ENCODE measurements around the gene ANKFY1.

The ANKFY1 gene

GRCh38 chr17:4176808-4177472, 86.8 kb downstream of the ANKFY1 start:
- Histone ChIP-seq H3K4me3 (ENCODE audit: low read depth in 1 of 2, low read length in 2 of 2) (no peak overlapping the region), H4K20me1 (ENCODE audit: insufficient read depth, low read length) (peaks cover 2% of the 10 kb centered on the region), H3K9me3 (ENCODE audit: insufficient read depth, low read length, severe bottlenecking) (no peaks in the 10 kb centered on the region), H2AFZ (ENCODE audit: low read depth, low read length) (no peak overlapping the region), H3K9ac (ENCODE audit: low read depth, low read length) (no peak overlapping the region), H3K79me2 (ENCODE audit: insufficient read depth, low read length) (no peaks in the 10 kb centered on the region), H3K27me3 (ENCODE audit: insufficient read depth, low read length, poor library complexity) (no peaks in the 10 kb centered on the region), H3K4me2 (ENCODE audit: insufficient read depth, low read length) (no peak overlapping the region), H3K4me1 (ENCODE audit: insufficient read depth, low read length) (no peaks in the 10 kb centered on the region; the same call in 1 of the 2 replicates), H3K27ac (ENCODE audit: low read length) (no peak overlapping the region), H3K36me3 (ENCODE audit: insufficient read depth, low read length) (peaks cover 96% of the 10 kb centered on the region)
- TF ChIP-seq EZH2 (IDR thresholded peaks at IDR 0.05; ENCODE audit: borderline replicate concordance, low read depth, low read length, severe bottlenecking): no peak
- TF ChIP-seq, protein P1, sequence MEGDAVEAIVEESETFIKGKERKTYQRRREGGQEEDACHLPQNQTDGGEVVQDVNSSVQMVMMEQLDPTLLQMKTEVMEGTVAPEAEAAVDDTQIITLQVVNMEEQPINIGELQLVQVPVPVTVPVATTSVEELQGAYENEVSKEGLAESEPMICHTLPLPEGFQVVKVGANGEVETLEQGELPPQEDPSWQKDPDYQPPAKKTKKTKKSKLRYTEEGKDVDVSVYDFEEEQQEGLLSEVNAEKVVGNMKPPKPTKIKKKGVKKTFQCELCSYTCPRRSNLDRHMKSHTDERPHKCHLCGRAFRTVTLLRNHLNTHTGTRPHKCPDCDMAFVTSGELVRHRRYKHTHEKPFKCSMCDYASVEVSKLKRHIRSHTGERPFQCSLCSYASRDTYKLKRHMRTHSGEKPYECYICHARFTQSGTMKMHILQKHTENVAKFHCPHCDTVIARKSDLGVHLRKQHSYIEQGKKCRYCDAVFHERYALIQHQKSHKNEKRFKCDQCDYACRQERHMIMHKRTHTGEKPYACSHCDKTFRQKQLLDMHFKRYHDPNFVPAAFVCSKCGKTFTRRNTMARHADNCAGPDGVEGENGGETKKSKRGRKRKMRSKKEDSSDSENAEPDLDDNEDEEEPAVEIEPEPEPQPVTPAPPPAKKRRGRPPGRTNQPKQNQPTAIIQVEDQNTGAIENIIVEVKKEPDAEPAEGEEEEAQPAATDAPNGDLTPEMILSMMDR (IDR thresholded peaks at IDR 0.05; ENCODE audit: borderline replicate concordance, extremely low read depth, low read length, poor library complexity, severe bottlenecking): no peak
- DNase-seq (no peak), ATAC-seq (ENCODE audit: insufficient read depth, low read depth) (peak; percentile 39; the same call in 1 of the 3 replicates)

GRCh38 chr17:4175921-4176807, 87.6 kb downstream of the ANKFY1 start:
- Histone ChIP-seq H4K20me1 (ENCODE audit: insufficient read depth, low read length) (peaks cover 2% of the 10 kb centered on the region), H3K4me3 (ENCODE audit: low read depth in 1 of 2, low read length in 2 of 2) (no peak overlapping the region), H3K4me1 (ENCODE audit: insufficient read depth, low read length) (no peaks in the 10 kb centered on the region; the same call in 1 of the 2 replicates), H3K4me2 (ENCODE audit: insufficient read depth, low read length) (no peak overlapping the region), H2AFZ (ENCODE audit: low read depth, low read length) (no peak overlapping the region), H3K27me3 (ENCODE audit: insufficient read depth, low read length, poor library complexity) (no peaks in the 10 kb centered on the region), H3K79me2 (ENCODE audit: insufficient read depth, low read length) (no peaks in the 10 kb centered on the region), H3K36me3 (ENCODE audit: insufficient read depth, low read length) (peaks cover 96% of the 10 kb centered on the region), H3K9me3 (ENCODE audit: insufficient read depth, low read length, severe bottlenecking) (no peaks in the 10 kb centered on the region), H3K27ac (ENCODE audit: low read length) (no peak overlapping the region), H3K9ac (ENCODE audit: low read depth, low read length) (no peak overlapping the region)
- TF ChIP-seq, protein P1 (IDR thresholded peaks at IDR 0.05; ENCODE audit: borderline replicate concordance, extremely low read depth, low read length, poor library complexity, severe bottlenecking): no peak
- TF ChIP-seq EZH2 (IDR thresholded peaks at IDR 0.05; ENCODE audit: borderline replicate concordance, low read depth, low read length, severe bottlenecking): no peak
- DNase-seq: peak; percentile 34
- ATAC-seq (ENCODE audit: insufficient read depth, low read depth): peak; percentile 79

DNA sequence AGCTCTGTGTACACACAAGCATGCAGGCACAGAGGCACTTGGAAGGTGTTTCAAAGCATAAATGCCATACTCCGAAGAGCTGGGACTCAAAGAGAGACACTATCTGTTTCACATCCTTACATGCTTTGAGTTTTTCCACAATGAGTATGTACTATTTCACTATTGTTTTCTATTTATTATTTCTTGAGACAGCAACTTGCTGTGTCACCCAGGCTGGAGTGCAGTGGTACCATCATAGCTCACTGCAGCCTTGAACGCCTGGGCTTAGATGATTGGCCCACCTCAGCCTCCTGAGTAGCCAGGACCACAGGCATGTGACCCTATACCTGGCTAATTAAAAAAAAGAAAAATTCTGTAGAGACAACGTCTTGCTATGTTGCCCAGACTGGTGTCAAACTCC, 89.2 kb downstream of the ANKFY1 start:
- Histone ChIP-seq H3K79me2 (ENCODE audit: insufficient read depth, low read length) (no peaks in the 10 kb centered on the region), H3K4me2 (ENCODE audit: insufficient read depth, low read length) (no peak overlapping the region), H3K9me3 (ENCODE audit: insufficient read depth, low read length, severe bottlenecking) (no peaks in the 10 kb centered on the region), H4K20me1 (ENCODE audit: insufficient read depth, low read length) (peaks cover 5% of the 10 kb centered on the region), H3K4me3 (ENCODE audit: low read depth in 1 of 2, low read length in 2 of 2) (no peak overlapping the region), H3K27me3 (ENCODE audit: insufficient read depth, low read length, poor library complexity) (no peaks in the 10 kb centered on the region), H2AFZ (ENCODE audit: low read depth, low read length) (no peak overlapping the region), H3K36me3 (ENCODE audit: insufficient read depth, low read length) (peaks cover 99% of the 10 kb centered on the region), H3K9ac (ENCODE audit: low read depth, low read length) (no peak overlapping the region), H3K27ac (ENCODE audit: low read length) (no peak overlapping the region), H3K4me1 (ENCODE audit: insufficient read depth, low read length) (no peaks in the 10 kb centered on the region; the same call in 1 of the 2 replicates)
- DNase-seq: no peak
- TF ChIP-seq, protein P1 (IDR thresholded peaks at IDR 0.05; ENCODE audit: borderline replicate concordance, extremely low read depth, low read length, poor library complexity, severe bottlenecking): no peak
- no peak for TF ChIP-seq EZH2 (IDR thresholded peaks at IDR 0.05; ENCODE audit: borderline replicate concordance, low read depth, low read length, severe bottlenecking)
- ATAC-seq (ENCODE audit: insufficient read depth, low read depth): no peak
